ENCODE results near the gene ULK4. TPM values are rescaled to one million over a fixed set of nuclear protein-coding genes. Genes with fewer than 3 reads are reported as not detected.
"Not testable (repeated sequence)": the region's sequence is repeated elsewhere in the genome, so short reads cannot be mapped to it uniquely, and the experiment has no call there.

ULK4 gene
- total RNA-seq, 1 donor from 2014 or later, result 13.3 TPM

DNA sequence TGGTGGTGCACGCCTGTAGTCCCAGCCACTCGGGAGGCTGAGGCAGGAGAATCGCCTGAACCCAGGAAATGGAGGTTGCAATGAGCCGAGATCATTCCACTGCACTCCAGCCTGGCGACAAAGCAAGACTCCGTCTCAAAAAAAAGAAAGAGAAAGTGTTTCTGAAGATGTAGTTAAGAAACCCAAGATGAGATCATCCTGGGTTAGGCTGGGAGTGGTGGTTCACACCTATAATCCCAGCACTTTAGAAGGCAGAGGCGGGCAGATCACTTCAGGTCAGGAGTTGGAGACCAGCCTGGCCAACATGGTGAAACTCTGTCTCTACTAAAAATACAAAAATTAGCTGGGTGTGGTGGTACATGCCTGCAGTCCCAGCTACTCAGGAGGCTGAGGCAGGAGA is 286.8 kb downstream of the ULK4 start:
- intact Hi-C loops (cut with DNase I); ATAC-seq; DNase-seq (ENCODE audit: low spot score): not testable (repeated sequence)

DNA sequence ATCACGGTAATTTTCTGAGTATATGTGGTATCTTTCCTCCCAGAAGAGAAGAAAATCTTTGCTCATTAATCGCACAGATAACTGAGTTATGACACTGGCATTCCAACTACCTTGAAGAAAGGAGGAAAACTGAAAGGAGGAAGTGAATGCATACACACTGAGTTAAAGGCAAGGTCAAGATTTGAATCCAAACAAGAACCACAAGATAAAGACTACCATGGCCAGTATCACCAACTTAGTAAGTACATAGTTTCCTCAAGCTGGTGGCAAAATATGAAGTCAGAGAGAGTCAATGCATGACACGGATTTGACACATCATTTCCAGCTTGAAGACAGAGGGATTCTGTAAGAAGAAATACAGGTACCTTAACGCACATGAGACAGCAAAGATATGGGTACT is 287.5 kb downstream of the ULK4 start:
- no peak for ATAC-seq
- DNase-seq (ENCODE audit: low spot score), result no peak
- intact Hi-C loops (cut with DNase I), result no loop called here

GRCh38 chr3:41673650-41674049 is 288.3 kb downstream of the ULK4 start:
- DNase-seq (ENCODE audit: low spot score) (no peak), ATAC-seq (no peak)
- intact Hi-C loops (cut with DNase I), result no loop called here

- DNase-seq (ENCODE audit: low spot score) (no peak), ATAC-seq (no peak)
- intact Hi-C loops (cut with DNase I), result no loop called here
These were observed 293.5 kb downstream of the ULK4 start for GRCh38 chr3:41668379-41668778.

DNA sequence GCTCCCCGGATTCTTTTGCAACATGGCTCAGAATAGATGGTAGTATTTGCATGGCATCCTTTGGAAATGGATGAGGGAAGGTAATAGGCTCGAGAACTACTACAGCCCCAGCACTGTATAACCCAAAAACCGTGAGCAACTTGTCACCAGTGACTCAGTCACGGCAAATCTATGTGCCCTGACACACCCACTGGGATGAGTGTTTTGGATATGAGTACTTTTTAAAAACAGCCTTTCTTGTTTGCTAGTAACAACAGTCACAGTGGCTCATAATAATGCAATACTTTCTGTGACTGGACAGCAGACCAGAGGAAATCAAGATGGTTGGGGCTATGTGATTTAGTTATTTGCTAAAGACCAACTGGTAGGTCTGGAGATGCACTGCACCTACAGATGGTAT is 299.6 kb downstream of the ULK4 start:
- ATAC-seq (no peak), DNase-seq (ENCODE audit: low spot score) (no peak)
- intact Hi-C loops (cut with DNase I), result no loop called here

GRCh38 chr3:41661796-41662195 is 300.1 kb downstream of the ULK4 start:
- DNase-seq (ENCODE audit: low spot score) (no peak), ATAC-seq (no peak)
- intact Hi-C loops (cut with DNase I), result no loop called here

GRCh38 chr3:41660510-41660909 is 301.4 kb downstream of the ULK4 start:
- no peak for ATAC-seq
- DNase-seq (ENCODE audit: low spot score), result no peak
- intact Hi-C loops (cut with DNase I), result no loop called here

GRCh38 chr3:41653571-41654239 is 308.2 kb downstream of the ULK4 start:
- no peak for ATAC-seq
- intact Hi-C loops (cut with DNase I), result no loop called here
- no peak for DNase-seq (ENCODE audit: low spot score)

DNA sequence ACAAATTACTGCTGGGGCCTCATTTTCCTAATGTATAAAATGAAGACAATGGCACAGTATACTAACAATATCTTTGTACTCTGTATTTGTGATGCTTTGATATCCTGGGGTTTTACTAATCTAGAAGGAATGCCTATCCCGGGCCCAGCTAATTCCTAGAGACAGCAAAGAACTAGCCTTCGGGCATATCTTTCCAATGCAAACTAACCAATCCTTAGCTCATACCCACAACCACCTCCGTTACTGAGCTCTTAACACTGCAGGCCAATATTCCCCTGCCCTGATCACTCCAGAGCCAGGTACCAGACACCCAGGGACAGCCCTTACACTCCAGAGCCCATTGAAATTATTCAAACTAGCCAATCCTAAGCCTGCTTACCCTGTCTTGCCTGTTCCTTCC is 309.0 kb downstream of the ULK4 start:
- DNase-seq (ENCODE audit: low spot score), result no peak
- intact Hi-C loops (cut with DNase I), result no loop called here

DNA sequence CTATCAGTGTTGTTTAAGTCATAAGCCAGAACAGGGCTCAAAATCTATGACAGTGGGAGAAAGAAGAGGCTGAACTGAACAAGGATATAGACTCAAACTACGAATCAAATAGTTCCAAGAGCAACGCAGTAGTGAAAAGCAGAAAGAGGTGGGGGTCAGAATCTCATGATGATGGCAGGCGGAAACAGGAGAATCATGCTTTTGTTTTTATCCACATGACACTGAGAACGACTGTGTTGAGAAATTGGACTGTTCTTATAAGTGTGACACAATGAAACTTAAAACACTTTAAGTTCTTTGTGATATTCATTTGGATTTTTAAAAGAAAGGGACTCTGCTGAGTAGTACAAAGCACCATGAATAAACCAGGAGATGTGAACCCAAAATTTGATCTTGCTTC is 309.4 kb downstream of the ULK4 start:
- DNase-seq (ENCODE audit: low spot score) (no peak), ATAC-seq (no peak)
- intact Hi-C loops (cut with DNase I), result no loop called here

More for the DNA sequence above, 309.0 kb downstream of the ULK4 start:
- ATAC-seq, result no peak

GRCh38 chr3:41651718-41652117 is 310.2 kb downstream of the ULK4 start:
- intact Hi-C loops (cut with DNase I), result no loop called here
- ATAC-seq (no peak), DNase-seq (ENCODE audit: low spot score) (no peak)

DNA sequence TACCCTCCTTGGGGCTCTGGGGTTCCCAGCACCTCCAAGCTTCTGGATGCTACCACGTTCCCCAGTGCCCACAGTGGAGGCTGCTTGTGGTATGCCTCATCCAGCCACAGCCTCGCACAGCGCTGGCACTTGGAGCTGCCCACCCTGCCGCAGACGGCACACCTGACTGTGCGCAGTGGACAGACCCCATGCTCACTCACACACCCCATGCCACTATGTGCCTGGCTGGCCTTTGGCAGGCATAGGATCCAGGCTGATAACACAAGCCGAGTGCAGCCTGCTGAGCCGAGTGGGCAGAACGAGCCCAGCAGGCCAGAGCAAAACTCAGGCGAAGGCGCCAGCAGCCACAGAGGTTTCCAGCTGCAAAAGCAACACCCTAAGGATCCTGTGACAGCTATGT is 311.5 kb downstream of the ULK4 start:
- ATAC-seq, result no peak
- intact Hi-C loops (cut with DNase I), result no loop called here
- DNase-seq (ENCODE audit: low spot score), result no peak

DNA sequence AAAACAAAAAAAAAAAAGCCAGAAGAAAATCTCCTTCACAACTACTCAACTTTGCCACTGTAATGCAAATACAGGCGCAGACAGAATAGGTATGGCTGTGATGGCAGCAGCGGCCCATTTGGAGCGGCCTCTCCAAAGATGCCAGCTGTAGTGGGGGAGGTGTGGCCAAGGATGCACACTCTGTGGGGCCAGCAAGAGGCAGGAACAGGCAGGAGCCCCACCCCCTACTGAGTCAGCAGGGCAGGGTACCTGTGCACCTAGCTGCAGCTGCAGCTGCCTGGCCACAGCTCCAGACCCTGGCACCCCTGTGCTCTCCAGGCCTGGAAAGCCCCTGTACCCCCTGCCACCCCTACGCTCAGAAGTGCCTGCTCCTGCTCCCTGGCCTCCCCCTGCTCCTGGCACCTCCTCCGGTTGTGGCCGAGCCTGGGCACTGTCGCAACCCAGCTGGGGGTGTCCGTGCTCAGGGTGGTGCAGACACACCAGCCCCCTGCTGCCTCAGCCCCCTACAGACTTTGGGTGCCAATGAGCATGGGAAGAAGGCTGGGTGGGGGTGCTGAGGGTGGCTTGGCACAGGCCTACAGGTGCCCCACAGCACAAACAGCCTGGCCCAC is 312.7 kb downstream of the ULK4 start:
- ATAC-seq (no peak), DNase-seq (ENCODE audit: low spot score) (no peak)
- intact Hi-C loops (cut with DNase I), result no loop called here

DNA sequence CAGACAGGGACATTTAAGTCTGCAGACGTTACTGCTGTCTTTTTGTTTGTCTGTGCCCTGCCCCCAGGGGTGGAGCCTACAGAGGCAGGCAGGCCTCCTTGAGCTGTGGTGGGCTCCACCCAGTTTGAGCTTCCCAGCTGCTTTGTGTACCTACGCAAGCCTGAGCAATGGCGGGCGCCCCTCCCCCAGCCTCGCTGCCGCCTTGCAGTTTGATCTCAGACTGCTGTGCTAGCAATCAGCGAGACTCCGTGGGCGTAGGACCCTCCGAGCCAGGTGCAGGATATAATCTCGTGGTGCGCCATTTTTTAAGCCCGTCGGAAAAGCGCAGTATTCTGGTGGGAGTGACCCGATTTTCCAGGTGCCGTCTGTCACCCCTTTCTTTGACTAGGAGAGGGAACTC is 314.2 kb downstream of the ULK4 start:
- intact Hi-C loops (cut with DNase I); ATAC-seq; DNase-seq (ENCODE audit: low spot score): not testable (repeated sequence)

DNA sequence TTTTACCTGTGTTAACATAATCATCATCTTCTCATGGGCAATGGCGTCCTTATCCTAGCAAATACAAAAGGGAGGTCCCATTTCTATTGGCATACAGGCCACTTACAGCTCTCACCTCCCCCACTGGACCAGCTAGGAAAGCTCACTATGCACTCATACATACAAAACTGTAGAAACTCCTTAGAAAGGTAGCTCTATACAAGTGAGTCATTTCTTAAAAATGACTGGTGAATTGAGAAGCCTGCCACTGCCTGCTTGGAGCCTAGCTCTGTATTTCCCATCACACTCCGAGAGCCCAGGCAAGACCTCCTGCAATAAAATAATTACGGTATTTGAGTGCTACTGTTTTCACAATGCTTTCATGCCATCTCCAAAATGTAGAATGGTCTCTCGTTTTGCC is 321.8 kb downstream of the ULK4 start:
- DNase-seq (ENCODE audit: low spot score) (no peak), ATAC-seq (no peak)
- intact Hi-C loops (cut with DNase I), result no loop called here

GRCh38 chr3:41638381-41638780 is 323.5 kb downstream of the ULK4 start:
- DNase-seq (ENCODE audit: low spot score) (no peak), ATAC-seq (no peak)
- intact Hi-C loops (cut with DNase I), result no loop called here

- DNase-seq (ENCODE audit: low spot score), result no peak
- intact Hi-C loops (cut with DNase I), result no loop called here
- ATAC-seq, result no peak
These were observed 329.2 kb downstream of the ULK4 start for GRCh38 chr3:41632700-41633099.

- no peak for ATAC-seq
- intact Hi-C loops (cut with DNase I), result no loop called here
- no peak for DNase-seq (ENCODE audit: low spot score)
These were observed 331.2 kb downstream of the ULK4 start for GRCh38 chr3:41630708-41631107.

DNA sequence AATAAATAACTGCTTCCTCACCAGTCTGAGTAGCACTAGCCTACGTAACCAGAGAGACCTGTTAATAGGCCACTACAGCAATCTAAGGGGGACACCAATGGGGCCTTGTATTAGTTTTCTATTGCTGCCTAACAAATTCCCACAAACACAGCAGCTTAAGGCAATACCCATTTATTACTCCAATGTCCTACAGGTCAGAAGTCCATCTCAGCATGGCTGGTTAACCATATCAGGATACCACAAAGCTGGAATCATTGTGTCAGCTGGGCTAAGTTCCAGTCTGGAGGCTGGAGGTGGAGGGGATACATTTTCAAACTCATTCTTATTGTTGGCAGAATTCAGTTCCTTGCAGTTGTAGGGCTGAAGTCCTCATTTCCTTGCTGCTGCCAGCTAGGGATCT is 331.9 kb downstream of the ULK4 start:
- ATAC-seq (no peak), DNase-seq (ENCODE audit: low spot score) (no peak)
- intact Hi-C loops (cut with DNase I), result no loop called here

- ATAC-seq (no peak), DNase-seq (ENCODE audit: low spot score) (no peak)
- intact Hi-C loops (cut with DNase I), result no loop called here
These were observed 332.8 kb downstream of the ULK4 start for GRCh38 chr3:41629072-41629471.

DNA sequence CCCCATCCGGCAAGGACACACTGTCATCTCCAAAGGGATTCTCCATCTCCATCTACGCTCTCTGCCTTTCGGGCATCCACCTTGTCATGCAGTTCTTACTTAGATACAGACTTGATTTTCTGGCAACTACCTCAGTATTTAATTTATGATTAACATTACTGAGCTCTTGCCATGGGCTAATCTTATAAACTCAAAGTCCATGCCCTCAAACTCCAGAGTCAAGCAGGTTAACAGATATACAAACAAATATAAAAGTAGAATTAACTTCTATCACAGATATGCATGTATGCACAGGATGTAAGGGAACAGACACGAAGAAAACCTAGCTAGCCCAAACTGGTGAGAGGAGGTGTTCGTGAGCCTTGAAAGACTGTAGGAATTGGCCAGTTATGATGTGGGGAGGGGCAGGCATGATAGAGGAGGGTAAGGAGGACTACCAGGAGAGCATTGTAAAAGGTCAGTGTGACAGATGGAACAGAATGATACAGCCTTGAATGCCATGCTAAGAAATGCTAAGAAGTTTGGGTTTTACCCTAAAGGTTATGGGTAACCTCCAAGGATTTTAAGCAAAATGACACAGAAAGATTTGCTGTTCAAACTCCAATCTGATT is 334.3 kb downstream of the ULK4 start:
- DNase-seq (ENCODE audit: low spot score), result no peak
- no peak for ATAC-seq
- intact Hi-C loops (cut with DNase I), result no loop called here
